ENCODE measurements around the gene EBP.

- TF ChIP-seq, protein P1, sequence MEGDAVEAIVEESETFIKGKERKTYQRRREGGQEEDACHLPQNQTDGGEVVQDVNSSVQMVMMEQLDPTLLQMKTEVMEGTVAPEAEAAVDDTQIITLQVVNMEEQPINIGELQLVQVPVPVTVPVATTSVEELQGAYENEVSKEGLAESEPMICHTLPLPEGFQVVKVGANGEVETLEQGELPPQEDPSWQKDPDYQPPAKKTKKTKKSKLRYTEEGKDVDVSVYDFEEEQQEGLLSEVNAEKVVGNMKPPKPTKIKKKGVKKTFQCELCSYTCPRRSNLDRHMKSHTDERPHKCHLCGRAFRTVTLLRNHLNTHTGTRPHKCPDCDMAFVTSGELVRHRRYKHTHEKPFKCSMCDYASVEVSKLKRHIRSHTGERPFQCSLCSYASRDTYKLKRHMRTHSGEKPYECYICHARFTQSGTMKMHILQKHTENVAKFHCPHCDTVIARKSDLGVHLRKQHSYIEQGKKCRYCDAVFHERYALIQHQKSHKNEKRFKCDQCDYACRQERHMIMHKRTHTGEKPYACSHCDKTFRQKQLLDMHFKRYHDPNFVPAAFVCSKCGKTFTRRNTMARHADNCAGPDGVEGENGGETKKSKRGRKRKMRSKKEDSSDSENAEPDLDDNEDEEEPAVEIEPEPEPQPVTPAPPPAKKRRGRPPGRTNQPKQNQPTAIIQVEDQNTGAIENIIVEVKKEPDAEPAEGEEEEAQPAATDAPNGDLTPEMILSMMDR (IDR thresholded peaks at IDR 0.05; ENCODE audit: poor library complexity, severe bottlenecking) = no peak
- TF ChIP-seq EZH2 (IDR thresholded peaks at IDR 0.05; ENCODE audit: borderline replicate concordance, insufficient read depth, low read length, poor library complexity, severe bottlenecking) (no peak), POLR2AphosphoS5 (IDR thresholded peaks at IDR 0.05) (no peak), MXI1 (conservative IDR thresholded peaks at IDR 0.05; ENCODE audit: poor library complexity, severe bottlenecking) (no peak), RAD21 (conservative IDR thresholded peaks at IDR 0.05) (no peak)
These were observed 10.6 kb downstream of the EBP start for GRCh38 chrX:48532161-48532560.
